GM19238 (cell line): ENCODE measurements around the gene ATIC.

Experiments
- DNase-seq: peaks from one replicate; pipeline ENCODE4 v3.0.0; 2011; ENCODE audit warnings: low spot score; ENCODE audit not compliant: insufficient read length

ATIC gene

DNA sequence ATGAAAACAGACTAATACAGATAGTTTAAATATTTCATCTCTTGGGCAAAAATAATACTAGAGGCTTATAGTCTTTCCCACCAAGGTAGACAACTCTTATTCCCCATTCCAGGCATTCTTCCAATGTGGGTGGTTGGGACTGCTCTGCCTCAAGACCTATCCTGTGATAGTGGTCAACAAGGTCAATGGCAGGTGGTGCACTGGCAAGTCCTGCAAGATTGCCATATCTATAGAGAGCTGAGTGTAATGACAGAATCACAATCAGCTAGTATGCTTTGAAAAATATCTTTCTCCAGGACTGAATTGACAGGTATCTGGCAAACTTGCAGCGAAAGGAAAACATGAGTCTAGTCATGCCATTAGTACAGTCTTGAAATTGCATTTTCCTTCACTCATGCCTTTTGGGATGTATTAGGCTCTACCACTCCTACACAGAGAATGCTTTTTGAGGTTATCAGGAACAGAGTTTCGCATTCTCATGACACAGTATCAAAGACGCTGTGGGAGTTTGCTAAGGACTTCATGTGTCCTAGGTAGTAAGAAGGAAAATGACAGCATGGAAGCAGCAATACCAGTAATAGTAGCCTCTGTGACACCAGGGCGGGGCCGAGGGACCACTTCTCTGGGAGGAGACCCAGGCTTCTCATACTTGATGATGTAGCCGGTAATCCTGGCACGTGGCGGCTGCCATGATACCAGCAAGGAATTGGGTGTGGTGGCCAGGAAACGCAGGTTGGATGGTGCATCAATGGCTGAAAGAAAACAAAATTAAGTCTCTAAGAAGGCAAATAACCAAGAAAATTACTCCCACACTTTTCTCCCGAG lies 63.0 kb downstream of the ATIC start:
- no peak for DNase-seq

DNA sequence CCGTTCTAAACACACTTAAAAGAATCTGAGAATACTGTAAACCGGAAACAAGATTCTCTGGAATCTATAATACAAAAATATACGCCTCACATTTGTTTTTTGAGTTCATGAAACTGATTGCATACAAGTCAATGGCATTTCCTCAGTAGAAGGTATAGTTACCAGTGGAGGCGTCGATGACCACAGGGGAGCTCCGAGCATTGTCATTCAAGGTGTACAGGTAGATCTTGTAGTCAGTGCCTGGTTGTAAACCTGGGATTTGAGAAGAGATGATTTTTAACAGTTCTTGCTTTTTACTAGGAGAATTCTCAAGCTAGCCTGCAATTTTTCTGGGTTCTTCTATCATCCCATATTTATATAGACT lies 63.6 kb downstream of the ATIC start:
- DNase-seq, result no peak

DNA sequence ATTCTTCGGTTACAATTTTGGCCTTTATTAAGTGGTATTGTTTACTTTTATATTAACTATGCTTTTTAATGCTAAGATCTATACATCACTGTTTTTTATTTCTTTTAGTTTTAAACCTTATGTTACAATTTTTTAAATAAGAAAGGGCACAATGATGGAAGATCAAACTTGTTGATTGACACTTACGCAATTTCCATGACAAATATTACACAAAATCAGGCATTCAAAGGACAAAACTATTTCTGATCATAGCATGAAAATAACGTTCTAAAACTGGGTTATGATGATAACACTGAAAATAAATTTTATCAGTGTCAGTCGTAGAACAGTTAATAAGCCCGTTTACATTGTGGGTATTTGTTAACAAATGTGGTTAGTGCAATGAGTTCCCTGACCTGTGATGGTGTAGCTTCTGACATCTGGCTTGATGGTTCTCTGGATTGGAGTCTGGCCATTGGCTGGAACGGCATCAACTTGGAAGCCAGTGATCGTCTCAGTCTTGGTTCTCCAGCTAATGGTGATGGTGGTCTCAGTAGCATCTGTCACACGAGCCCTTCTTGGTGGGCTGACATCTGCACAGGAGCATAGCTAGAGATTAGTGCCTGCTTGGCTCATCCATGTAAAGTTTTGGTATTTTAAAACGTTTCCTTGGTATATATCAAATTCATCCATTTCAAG lies 64.4 kb downstream of the ATIC start:
- no peak for DNase-seq

DNA sequence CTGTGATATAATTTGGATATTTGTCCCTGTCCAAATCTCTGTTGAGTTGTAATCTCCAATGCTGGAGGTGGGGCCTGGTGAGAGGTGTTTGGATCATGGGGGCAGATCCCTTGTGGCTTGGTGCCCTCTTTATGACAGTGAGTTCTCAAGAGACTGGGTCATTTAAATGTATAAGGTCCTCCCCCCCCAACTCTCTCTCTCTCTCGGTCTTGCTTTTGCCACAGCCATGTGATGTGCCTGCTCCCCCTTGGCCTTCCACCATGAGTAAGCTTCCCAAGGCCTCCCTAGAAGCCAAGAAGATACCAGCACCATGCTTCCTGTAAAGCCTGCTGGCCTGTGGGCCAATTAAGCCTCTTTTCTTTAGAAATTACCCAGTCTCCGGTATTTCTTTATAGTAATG lies 65.4 kb downstream of the ATIC start:
- DNase-seq, result no peak

DNA sequence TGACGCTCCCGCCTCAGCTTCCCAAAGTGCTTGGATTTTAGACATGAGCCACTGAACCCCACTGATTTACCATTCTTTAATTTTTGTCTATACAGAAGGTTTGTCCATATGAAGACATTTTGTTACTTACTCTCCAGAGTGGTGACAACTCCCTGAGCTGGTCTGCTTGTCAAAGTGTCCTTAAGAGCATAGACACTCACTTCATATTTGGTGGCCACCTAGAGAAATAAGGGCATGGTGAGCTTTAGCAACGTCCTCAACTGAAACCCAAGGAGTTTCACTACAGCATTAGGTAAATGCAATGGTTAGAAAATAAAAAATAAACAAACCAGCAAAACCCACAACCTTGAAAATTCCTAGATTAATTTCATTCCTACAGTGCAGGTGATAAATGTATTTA lies 66.2 kb downstream of the ATIC start:
- DNase-seq, result no peak

DNA sequence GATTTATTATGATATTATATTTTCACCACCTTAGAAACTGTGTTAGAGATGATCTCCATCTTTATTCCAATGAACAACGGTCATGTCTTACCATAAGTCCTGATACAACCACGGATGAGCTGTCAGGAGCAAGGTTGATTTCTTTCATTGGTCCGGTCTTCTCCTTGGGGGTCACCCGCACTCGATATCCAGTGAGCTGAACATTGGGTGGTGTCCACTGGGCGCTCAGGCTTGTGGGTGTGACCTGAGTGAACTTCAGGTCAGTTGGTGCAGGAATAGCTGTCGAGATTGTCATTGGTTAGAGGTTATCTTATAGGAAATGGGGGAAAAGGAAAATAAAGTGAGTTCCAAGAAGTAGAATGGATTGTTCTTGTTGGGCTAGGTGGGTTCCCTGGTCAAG lies 67.2 kb downstream of the ATIC start:
- DNase-seq, result no peak

DNA sequence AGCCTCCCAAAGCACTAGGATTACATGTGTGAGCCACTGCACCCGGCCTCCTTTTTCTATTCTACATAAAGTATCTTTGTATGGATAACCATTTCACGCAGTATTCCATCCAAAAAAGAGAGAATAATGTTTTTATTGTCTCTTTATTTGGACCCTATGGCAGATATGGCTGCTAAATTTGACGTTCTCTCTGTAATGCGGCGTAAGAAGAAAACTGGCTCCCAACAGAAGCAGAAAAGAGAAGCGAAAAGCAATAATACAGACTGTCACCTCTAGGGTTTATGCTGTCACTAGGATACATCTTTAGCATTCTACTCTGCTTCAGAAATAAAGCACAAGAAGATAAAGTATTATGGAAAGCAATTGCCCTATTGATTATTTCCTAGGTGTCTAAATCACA lies 68.1 kb downstream of the ATIC start:
- DNase-seq, result no peak

DNA sequence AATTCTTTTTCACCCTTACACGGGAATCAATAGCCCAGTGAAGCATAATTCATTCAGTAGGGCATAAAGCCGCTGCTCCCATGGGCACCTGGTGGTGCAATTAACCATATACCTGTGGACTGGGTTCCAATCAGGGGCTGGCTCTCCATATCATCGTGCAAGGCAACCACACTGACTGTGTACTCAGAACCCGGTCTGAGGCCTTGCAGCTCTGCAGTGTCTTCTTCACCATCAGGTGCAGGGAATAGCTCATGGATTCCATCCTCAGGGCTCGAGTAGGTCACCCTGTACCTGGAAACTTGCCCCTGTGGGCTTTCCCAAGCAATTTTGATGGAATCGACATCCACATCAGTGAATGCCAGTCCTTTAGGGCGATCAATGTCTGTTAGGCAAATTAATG lies 68.8 kb downstream of the ATIC start:
- DNase-seq, result no peak

DNA sequence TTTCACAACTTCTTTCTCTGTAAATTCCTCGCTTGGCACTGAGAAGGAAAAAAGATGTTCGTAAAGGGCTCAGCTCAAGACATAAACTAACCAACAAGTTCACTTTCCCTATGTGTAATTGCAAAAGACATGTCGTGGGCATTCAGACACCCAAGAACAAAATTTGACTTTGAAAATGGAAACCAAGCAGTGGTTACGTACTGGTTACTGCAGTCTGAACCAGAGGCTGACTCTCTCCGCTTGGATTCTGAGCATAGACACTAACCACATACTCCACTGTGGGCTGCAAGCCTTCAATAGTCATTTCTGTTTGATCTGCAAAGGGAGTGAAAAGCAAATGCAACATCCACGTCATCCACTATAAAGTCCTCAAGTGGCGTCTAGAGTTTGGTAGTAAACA lies 70.2 kb downstream of the ATIC start:
- no peak for DNase-seq

DNA sequence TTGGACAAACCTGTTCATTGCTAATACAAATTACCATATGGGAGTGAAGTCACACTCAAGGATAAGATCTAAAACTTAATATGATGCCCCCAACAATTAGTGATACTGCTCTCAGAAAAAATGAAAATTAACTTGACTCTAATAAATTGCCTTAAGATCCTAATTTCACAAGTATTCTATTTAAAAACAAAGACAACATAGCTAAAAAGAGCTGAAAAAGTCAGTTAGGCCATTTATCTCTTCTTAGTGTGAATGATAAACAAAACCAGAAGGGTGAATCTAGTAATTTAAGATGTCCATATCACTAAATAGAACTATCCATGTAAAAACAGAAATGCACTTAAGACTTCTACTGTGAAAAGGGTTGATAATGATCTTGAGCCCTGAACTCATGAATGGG lies 70.6 kb downstream of the ATIC start:
- no peak for DNase-seq

DNA sequence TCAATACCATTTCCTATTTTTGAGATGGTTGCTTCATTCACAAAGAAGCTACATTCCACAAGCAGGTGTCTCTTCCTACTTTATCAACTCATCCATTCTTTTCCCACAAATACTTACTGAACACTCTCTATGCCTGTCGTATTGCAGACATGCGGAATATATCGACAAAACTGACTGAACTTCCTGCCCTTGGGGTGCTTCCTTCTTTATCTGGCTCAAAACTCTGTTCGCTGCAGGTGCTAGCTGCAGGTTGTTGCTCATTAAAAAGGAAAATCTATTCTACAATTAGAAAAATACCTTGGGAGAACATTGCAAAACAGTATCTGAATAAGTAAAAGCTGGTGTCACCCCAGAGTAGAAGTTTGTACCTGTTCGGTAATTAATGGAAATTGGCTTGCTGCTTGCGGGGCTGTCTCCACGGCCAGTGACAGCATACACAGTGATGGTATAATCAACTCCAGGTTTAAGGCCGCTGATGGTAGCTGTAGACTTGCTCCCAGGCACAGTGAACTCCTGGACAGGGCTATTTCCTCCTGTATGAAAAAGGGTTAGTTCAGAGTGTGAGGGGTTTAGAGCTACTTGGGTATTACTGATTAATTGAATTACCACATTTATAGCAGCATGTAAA lies 71.9 kb downstream of the ATIC start:
- DNase-seq, result no peak

DNA sequence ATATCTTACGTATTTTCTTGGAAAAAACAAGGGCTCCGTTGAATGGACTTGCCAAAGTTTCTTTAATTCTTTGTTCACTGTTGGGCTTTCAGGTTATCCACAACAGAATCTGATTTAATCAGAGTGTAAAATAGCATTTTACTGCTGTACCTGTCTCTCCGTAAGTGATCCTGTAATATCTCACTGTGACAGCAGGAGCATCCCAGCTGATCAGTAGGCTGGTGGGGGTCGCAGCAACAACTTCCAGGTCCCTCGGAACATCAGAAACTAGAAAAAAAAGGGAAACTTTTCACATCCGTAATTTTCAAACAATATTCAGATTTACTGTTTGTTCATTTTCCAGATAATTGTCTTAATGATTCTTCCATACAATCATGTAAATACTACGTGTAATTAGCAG lies 72.9 kb downstream of the ATIC start:
- no peak for DNase-seq

DNA sequence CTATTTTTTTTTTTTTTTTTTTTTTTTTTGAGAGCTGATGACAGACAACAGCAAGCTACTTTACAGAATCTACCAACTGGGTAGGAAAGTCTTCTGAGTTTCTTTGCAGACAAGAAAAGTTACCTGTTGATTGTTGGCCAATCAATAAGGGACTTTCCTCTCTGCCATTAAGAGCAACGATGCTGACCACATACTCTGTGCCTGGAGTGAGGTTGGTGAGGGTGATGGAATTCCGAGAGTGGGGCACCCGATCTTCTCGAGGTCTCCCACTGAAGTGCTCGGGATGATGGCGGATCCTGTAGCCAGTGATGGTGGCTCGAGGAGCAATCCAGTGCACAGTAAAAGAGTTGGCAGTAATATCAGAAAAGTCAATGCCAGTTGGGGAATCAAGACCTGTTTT lies 74.7 kb downstream of the ATIC start:
- no peak for DNase-seq

DNA sequence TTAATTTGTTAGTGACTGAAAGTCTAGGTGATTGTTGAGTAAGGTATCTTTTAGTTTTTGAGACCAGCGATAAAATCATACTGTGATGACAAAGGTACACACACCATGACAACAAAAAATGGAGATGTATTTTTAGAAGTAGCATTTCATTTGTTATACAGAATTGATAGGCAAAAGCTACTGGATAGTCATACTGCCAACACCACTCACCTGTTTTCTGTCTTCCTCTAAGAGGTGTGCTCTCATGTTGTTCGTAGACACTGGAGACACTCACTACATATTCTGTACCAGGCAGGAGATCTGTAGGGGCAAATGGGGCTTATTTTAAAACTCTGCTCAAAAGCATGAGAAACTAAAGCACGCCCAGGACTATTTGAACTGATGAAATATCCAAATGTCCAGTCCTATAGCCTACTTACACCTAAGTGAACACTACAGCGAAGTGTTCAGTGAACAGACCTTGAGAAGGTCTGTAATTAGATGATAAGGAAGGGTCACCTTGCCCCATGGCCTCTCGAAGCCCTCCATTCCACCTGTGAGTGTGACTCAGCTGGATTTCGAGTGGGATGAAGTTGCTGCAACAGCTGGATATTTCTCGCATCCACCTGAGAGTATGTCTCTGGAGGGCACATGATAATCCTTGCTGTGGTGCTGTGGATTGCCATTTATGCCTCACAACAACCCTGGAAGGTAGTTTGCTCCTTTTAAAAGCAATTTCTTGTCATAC lies 76.3 kb downstream of the ATIC start:
- DNase-seq, result no peak

DNA sequence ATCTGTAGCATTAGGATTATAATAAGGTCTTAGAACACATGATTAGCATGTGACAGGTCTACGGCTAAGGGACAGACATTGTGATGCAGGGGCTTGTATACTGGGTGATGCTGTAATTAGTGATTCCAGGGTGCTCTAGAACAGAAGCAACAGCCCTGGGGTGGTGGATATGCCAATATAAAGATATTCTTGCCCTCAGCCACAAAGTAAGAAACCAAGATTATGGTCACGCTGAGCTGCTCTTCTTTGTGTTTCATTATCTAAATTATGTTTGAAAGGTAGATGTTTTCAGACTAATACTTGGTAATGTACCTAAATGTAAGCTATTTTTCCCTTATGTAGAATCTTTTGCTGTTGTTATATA lies 78.7 kb downstream of the ATIC start:
- no peak for DNase-seq

DNA sequence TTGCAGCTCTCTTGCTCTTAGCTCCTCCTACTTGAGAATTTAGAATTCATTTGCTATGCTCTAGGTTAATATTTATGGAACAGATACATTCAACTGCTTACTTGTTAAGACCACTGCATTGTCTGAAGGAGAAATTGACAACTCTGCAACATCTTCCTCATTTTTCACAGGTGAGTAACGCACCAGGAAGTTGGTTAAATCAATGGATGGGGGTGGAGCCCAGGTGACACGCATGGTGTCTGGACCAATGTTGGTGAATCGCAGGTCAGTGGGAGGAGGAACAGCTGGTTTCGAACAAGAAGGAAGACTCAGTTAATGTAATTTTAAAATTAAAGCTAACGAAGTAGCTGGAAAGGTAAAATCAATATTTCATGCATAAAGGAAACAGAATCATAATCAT lies 79.7 kb downstream of the ATIC start:
- no peak for DNase-seq

DNA sequence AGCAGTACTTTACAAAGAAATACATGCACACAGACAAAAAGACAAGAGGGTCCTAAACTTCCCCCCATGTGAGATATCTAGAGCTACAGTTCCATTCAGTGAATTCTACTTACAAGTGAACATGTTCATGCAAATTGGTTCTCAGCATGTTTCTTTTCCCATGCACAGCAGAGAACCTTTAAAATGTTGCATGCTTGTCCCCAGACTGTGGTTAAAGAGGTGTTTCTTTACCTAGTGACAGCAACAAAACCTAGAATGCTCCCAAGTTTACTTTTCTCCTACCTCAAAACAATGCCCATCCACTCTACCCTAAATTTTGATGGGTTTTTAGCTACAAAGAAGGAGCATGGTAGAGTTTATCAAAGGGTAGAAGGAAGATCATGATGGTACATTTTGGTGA lies 80.3 kb downstream of the ATIC start:
- DNase-seq, result no peak

DNA sequence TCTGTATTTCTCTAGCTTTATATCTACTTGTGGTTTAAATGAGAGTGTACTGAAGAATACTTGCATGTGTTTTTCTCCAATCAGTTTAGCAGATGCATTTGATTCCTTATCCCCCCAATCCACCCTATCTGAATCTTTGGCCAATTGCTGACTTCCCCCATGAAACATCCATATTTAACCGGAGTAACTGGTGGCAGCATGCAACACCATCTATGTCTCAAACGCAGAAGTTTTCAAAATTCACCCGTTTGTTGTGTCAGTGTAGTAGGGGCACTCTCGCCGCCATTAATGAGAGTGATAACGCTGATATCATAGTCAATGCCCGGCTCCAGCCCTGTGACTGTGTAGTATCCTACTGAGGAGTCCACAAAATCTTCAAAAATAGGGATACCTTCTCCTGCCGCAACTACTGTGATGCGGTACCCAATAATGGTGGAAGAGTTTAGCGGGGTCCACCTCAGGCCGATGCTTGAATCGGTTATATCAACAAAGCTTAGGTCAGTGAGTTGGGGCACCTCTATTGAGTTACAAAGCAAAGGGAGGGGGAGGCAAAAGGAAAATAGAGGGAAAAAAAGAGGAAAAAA lies 80.9 kb downstream of the ATIC start:
- no peak for DNase-seq

DNA sequence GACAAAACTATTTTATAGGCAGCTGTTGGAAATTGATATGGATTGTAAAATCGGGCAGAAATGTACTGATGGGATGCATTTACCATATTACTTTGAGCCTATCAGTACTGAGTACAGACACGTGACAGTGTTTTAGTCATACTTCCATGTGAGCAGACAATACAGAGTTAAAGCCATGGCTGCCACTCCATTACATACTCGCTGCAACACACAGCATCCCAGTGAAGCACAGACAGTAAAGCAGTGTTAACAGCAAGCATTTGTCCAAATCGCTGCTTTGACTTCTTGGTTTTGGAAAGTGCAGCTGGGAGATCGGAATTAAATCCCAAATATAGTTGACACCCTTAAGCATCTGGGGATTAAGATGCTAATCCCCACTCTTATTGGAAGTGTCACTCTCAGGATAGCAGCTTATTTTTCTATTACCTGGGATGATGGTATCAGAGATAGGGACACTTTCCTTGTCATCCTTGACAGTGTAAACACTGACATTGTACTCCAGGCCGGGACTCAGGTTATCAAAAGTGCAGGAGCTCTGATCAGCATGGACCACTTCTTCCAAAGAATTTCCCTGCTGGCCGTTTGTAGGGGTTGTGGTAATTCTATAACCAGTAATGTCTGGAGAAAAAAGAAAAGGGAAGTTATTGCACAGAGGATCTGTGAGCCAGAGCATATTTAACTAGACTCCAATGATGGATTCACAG lies 82.4 kb downstream of the ATIC start:
- no peak for DNase-seq

DNA sequence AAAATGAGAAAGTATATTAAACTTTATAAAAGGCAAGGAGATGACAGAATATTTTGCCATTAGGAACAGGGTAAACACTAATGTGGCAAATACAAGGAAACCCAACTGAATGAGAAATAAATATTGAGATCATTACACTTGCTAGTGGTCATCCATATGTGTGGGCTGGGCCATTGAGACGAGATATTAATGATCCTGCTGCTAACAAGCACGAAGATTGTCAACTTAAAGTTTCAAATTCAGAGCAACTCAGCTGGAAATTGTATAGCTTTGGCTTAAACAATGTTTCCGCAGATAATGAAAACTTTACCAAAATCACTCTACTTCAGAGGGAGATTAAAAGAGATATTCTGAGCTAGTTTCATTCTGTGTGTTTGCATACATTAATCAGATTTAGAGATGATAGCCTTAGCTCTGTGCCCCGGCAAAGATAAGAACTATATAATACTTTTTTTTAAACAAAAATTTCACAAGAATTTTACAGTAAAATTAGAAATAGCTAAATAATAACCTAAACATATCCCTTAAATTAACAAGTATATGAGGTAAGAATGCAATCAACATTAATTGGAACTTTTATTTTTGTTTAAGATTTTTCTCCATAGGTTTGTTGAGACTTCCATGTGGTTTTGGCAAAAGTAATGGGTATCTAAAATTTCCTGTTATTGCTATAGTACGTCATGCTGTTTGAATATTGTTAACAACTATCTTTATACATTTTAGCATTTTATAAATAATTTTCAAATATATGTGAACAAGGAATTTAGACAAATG lies 84.0 kb downstream of the ATIC start:
- no peak for DNase-seq
